Stimulated activated naive CD4-positive, alpha-beta T cell treated with Interleukin-2 at 50 U/mL for 16 hours (primary cell): Measurements from ENCODE around the gene FMN1.

Experiments
- DNase-seq: peaks from one replicate; lab custom pipeline; 2025; lab: John Stamatoyannopoulos, UW

Gene FMN1

GRCh38 chr15:33119865-33120264 lies 74.6 kb downstream of the FMN1 start:
- no peak for DNase-seq

GRCh38 chr15:33119273-33119672 lies 75.2 kb downstream of the FMN1 start:
- DNase-seq = no peak

- DNase-seq = no peak
These were observed 78.3 kb downstream of the FMN1 start for GRCh38 chr15:33116198-33116597.

- no peak for DNase-seq
These were observed 79.2 kb downstream of the FMN1 start for GRCh38 chr15:33115191-33115861.

GRCh38 chr15:33114374-33114717 lies 80.2 kb downstream of the FMN1 start:
- DNase-seq = no peak

GRCh38 chr15:33113666-33114373 lies 80.7 kb downstream of the FMN1 start:
- no peak for DNase-seq

- no peak for DNase-seq
These were observed 81.9 kb downstream of the FMN1 start for GRCh38 chr15:33112541-33113105.

GRCh38 chr15:33111041-33111451 lies 83.5 kb downstream of the FMN1 start:
- no peak for DNase-seq

- DNase-seq = no peak
These were observed 85.2 kb downstream of the FMN1 start for GRCh38 chr15:33109345-33109744.

- no peak for DNase-seq
These were observed 86.0 kb downstream of the FMN1 start for GRCh38 chr15:33108518-33108917.

GRCh38 chr15:33107950-33108349 lies 86.6 kb downstream of the FMN1 start:
- DNase-seq = no peak

- DNase-seq = no peak
These were observed 90.3 kb downstream of the FMN1 start for GRCh38 chr15:33104212-33104611.

GRCh38 chr15:33101036-33101435 lies 93.5 kb downstream of the FMN1 start:
- no peak for DNase-seq

- no peak for DNase-seq
These were observed 94.2 kb downstream of the FMN1 start for GRCh38 chr15:33100314-33100713.

- no peak for DNase-seq
These were observed 94.8 kb downstream of the FMN1 start for GRCh38 chr15:33099739-33100138.

- no peak for DNase-seq
These were observed 95.3 kb downstream of the FMN1 start for GRCh38 chr15:33099213-33099612.

GRCh38 chr15:33098094-33099058 lies 96.1 kb downstream of the FMN1 start:
- no peak for DNase-seq

GRCh38 chr15:33096134-33096533 lies 98.4 kb downstream of the FMN1 start:
- DNase-seq = no peak

- DNase-seq = no peak
These were observed 98.9 kb downstream of the FMN1 start for GRCh38 chr15:33095641-33096040.

GRCh38 chr15:33094336-33094735 lies 100.2 kb downstream of the FMN1 start:
- DNase-seq = no peak

GRCh38 chr15:33093222-33093621 lies 101.3 kb downstream of the FMN1 start:
- DNase-seq = no peak

GRCh38 chr15:33091983-33092693 lies 102.4 kb downstream of the FMN1 start:
- no peak for DNase-seq
